NCI-H2196 (cell line): ENCODE data around the gene NOC3L.
A peak's percentile ranks its signal among the peaks of the same experiment; 100 is the strongest.
"Not testable (repeated sequence)": the region's sequence is repeated elsewhere in the genome, so short reads cannot be mapped to it uniquely, and the experiment has no call there.

Source experiments
- DNase-seq: peaks from one replicate; lab custom pipeline; 2025; ENCODE audit not compliant: unreplicated experiment; lab: John Stamatoyannopoulos, UW

Gene NOC3L

GRCh38 chr10:94364482-94364881, 1.7 kb upstream of the NOC3L start:
- no peak for DNase-seq

GRCh38 chr10:94363251-94363565, 469 bp upstream of the NOC3L start:
- DNase-seq = no peak

GRCh38 chr10:94361171-94361794, 1.5 kb downstream of the NOC3L start:
- DNase-seq = no peak

GRCh38 chr10:94358480-94358879, 4.3 kb downstream of the NOC3L start:
- no peak for DNase-seq

- no peak for DNase-seq
Measured at GRCh38 chr10:94357193-94357592, 5.5 kb downstream of the NOC3L start.

- no peak for DNase-seq
Measured at GRCh38 chr10:94355841-94356240, 6.9 kb downstream of the NOC3L start.

GRCh38 chr10:94353336-94353735, 9.4 kb downstream of the NOC3L start:
- DNase-seq = no peak

- no peak for DNase-seq
Measured at GRCh38 chr10:94351089-94351488, 11.7 kb downstream of the NOC3L start.

- DNase-seq = not testable (repeated sequence)
Measured at GRCh38 chr10:94350500-94350899, 12.2 kb downstream of the NOC3L start.

- DNase-seq = no peak
Measured at GRCh38 chr10:94349327-94349726, 13.4 kb downstream of the NOC3L start.

- DNase-seq = no peak
Measured at GRCh38 chr10:94344522-94345122, 18.1 kb downstream of the NOC3L start.

- DNase-seq = no peak
Measured at GRCh38 chr10:94343151-94343550, 19.6 kb downstream of the NOC3L start.

- DNase-seq = no peak
Measured at GRCh38 chr10:94334857-94335256, 27.9 kb downstream of the NOC3L start.

GRCh38 chr10:94333051-94333450, 29.7 kb downstream of the NOC3L start:
- DNase-seq = no peak

GRCh38 chr10:94328613-94329012, 34.1 kb downstream of the NOC3L start:
- DNase-seq = no peak

GRCh38 chr10:94327649-94328048, 35.1 kb downstream of the NOC3L start:
- DNase-seq = no peak

GRCh38 chr10:94324609-94325233, 38.0 kb downstream of the NOC3L start:
- DNase-seq = no peak

GRCh38 chr10:94320285-94320914, 42.3 kb downstream of the NOC3L start:
- DNase-seq = peak; percentile 28

- no peak for DNase-seq
Measured at GRCh38 chr10:94316560-94316959, 46.2 kb downstream of the NOC3L start.

GRCh38 chr10:94315975-94316464, 46.7 kb downstream of the NOC3L start:
- DNase-seq = no peak

GRCh38 chr10:94315024-94315451, 47.7 kb downstream of the NOC3L start:
- no peak for DNase-seq

GRCh38 chr10:94310369-94310768, 52.4 kb downstream of the NOC3L start:
- DNase-seq = no peak
